ENCODE results near the gene SEC14L5.
"Not testable (repeated sequence)": the region's sequence is repeated elsewhere in the genome, so short reads cannot be mapped to it uniquely, and the experiment has no call there.

SEC14L5 gene

DNA sequence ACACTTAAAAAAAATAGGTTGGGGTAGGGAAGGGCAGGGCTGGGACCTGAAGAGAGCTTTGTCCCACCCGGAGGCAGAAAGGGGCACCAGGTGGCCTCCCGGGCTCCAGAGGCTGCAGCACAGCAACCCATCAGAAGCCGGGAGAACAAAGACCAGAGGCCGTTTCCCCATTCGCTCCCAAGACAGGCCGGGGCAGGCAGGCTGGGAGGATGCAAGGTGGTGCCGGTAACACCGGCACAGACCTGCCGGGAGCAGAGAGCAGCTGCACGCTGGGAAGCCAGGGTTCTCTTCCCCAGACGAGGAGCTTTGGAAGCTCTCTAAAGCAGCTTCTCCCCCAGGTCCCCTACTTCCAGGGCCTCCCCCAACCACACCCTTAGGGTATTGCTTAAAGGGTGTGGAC is 26.7 kb upstream of the SEC14L5 start:
- DNase-seq: no peak

DNA sequence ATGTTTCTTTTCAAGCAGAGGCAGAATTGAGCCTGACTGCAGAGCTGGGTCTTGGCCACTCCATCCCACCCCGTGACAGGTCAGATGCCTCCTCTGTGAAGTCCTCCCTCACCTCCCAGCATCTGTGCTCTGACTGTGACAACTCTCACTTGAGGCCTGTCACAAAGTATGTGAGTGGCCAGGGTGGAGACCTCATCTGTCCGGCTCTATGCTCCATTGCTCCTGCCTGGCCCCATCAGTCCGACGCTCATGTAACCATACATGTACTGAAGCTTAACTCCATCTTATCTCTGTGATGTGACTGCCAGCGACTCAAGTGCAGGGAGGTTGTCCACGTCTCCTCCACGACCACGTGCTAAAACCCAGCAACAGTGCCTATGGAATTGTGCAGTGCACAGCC is 24.7 kb upstream of the SEC14L5 start:
- no peak for DNase-seq

DNA sequence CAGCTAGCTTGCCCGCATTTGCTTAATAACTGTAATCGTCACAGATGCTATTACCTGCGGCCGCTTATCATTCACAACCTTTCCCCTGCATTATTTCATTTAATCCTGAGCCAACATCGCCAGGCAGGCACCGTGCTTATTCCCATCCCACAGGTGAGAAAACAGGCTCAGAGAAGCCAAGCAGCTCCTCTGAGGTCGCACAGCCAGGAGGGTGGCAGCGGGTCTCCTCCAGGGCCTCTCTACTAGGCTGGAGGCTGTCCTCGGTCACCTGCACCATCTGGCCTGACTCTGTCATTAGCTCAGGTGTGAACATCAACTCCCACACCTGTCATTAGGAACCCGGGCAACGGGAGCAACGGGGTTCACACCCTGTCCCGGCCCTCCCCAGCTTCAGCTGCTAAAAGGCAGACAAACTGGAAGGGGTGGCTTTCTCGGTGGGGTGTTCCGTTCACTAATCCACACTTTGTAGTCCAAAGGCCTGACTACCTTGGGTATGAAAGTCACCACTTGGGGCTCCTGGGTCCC is 24.2 kb upstream of the SEC14L5 start:
- DNase-seq: no peak

DNA sequence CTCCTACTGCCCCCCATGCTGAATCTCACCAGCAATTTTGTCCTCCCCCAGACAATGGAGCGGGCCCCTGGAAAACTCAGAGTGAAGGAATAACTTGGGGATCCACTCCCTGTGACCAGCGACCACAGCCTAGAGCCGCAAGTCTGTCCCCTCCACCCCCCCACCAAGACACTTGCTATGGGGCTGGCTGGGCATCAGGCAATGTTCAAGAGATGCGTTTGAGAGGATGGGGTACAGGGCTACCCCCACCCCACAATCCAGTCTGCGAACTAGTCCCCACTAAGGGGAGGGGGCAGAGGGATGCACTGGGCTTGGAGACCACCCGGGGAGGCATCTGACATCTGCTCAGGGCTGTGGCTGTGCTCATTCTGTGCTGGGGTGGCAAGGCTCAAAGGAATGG is 23.5 kb upstream of the SEC14L5 start:
- DNase-seq: no peak

GRCh38 chr16:4935241-4935855 is 22.8 kb upstream of the SEC14L5 start:
- DNase-seq: no peak

DNA sequence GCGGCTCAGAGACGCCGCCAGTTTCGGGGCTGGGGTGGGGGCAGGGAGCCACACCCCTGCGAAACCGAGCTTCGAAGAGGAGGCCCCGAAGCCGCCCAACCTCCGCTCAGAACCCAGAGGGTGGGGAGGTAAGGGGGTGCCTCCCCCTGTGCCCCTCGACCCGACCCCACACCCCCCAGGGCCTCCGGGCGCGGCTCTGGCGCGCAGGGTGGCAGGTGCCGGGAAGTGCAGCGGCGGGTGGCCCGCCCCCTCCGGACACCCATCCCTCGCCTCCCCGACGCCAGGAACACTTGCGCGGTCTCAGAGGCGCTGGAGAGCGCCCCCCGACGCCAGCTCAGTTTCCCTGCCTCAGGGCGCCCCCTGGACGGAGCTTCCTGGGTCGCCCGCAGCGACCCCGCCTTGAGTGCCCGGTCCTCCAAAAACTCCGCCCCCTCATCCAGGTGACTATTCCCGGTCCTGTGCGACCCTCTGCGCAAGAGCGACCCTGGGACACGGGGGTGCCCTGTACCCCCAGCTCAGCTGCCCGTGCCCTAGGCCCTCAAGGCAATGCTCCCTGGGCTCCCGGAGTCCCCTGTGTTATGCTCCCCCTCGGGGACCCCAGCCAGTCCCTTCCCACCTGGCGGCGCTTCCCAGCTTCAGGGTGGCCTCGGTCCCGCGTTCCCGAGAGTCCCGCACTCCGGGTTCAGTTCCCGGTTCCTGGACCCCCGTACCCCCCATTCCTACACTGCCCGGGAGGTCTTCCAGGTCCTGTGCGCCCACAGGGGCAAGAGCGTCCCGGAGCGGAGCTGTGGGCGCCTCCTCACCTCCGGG is 21.7 kb upstream of the SEC14L5 start:
- DNase-seq: peak; percentile 85

DNA sequence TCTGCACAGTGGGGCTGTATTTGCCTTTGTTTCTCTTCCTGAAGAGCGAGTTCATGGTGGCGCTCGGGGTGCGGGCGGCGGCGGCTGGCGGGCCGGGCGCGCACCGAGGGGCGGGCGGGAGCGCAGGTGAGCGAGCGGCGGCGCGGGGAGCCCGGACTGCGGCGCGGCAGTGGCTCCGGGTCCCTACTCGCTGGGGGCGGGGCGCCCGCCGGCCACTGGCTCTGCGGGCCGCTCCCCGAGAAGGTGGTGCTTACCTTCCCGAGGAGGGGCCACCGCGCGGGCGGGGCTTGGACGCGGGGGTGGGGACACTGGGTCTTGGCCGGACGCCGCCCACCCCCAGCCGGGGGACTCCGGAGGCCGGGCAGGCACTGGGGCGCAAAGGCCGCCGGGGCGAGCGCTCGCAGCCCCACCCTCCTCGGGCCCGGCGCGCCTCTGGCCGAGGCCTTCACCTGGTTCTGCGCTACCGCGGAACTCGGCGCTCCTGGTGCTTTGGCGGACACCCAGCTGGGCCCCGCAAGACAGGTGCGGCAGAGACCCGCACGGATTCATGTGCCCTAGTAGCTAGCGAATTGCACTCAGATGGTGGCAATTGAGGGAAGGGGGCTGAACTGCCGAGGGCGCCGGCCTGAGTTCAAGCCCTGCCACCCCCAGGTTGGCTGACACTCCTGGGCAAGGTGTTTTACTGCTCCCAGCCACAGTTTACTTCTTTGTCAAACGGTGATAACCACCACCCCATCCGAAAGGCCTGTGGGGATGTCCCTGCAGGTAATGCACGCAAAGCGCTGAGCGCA is 20.9 kb upstream of the SEC14L5 start, which contains the start of gene PPL:
Gene PPL (minus strand): TSS at position 158 of the 791 bp plus-strand sequence. CDS start 103 bp downstream, at position 55.
- peak; percentile 98 for DNase-seq

DNA sequence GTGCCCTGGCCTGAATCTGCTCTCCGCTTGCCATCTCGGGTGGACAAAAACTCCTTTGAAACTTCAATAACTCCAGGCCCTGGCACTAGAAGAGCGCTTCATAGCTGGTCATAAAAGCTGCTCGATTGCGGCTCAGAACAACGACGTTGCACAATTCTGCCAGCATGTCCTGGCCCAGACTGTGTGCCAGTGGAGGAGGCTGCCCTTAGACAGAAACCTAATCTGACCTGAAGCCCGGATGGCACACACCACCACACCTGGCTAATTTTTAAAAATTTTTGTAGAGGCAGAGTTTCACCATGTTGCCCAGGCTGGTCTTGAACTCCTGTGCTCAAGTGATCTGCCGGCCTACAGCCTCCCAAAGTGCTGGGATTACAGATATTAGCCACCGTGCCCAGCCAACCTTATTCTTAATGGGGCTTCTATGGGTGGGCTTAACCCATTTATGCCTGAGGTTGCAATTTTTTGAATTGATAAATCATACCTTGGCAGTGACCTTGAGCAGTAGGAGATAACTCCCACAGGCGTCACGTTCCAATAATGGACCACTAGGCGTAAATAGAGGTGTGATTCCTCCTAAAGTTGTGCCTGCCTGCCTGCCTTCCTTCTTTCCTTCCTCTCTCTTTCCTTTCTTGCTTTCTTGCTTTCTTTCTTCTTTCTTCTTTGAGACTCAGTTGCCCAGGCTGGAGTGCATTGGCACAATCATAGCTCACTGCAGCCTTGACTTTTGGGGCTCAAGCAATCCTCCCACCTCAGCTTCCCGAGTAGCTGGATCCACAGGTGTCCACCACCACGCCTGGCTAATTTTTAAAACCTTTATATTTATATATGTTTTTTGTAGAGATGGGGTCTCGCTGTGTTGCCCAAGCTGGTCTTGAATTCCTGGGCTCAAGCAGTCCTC is 20.1 kb upstream of the SEC14L5 start:
- no peak for DNase-seq

DNA sequence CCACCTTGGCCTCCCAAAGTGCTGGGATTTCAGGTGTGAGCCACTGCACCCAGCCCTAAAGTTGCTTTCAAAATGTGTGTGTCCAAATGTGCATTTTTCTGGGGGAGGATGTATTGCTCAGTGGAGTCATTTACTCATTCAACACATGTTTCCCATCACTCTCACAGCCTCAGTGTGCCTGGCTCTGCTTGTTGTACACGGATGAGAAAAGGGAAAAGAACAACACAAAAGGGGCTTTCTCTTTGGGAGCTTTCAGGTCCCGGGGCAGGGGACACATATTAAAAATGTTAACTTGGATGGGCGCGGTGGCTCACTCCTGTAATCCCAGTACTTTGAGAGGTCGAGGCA is 19.5 kb upstream of the SEC14L5 start:
- DNase-seq: no peak

GRCh38 chr16:4940719-4941118 is 17.4 kb upstream of the SEC14L5 start:
- DNase-seq: peak; percentile 92

DNA sequence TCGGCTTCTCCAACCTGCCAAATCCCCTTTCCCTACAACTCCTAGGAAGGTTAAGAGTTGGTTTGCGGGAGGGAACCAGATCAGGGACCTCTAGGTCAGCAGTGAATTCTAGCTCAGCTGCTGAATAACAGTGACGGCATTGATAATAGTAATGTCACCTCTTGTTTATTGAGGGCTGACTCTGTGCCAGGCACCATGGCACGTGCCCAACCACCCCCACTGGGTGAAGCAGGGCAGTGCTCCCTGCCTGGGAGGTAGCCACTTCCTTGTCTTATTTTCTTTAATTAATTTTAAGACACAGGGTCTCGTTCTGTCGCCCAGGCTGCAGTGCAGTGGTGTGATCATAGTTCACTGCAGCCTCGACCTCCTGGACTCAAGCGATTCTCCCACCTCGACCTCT is 15.6 kb upstream of the SEC14L5 start:
- no peak for DNase-seq

DNA sequence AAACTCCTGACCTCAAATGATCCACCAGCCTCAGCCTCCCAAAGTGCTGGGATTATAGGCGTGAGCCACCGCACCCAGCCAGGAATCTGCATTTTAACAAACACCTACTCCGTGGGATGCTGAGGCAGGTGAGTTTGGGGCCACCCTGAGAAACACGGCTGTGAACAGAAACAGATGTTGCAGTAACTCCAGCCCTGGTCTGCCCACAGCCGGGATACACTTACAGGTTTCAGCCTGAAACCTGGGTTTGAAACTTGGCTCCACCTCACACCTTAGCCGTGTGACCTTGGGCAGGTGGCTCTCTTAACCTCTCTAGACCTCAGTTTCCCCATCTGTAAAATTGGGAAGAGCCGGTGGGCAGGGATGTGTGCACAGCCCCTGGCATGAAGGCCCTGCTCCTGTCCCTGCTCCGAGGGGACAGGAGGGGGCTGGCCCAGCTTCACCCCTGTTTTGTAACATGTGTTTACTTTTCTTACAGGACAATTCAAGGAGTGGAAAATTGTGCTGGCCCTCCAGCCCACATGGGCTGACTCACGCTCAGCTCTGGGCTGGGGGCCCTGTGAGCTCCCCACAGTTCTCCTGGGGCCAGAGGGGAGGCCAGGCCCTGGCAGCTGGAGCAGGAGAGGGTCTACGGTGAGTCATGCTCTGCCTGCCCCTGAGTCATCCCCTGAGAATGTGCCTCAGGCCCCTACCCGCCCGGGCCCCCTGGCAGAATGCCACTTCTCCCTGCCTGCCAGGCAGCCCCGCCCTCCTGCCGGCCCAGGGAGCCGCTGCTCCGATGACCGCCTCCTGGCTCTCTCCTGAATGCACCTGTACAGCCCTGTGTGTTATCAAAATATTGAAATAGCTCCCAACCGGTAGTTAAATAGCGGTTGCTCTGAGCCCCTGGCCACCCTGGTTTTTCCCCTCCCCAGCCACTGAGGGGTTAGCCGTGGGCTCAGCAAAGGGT is 13.5 kb upstream of the SEC14L5 start:
- DNase-seq: peak; percentile 99

GRCh38 chr16:4945560-4946502 is 12.3 kb upstream of the SEC14L5 start:
- DNase-seq: peak; percentile 84

DNA sequence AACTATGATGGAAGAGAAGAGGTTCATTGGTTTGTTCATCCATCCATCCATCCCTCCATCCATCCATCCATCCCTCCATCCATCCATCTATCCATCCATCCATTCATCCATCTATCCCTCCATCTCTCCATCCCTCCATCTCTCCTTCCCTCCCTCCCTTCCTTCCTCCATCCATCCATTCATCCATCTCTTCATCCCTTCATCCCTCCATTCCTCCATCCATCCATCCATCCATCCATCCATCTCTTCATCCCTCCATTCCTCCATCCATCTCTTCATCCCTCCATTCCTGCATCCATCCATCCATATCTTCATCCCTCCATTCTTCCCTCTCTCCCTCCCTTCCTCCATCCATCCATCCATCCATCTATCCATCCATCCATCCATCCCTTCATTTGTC is 11.2 kb upstream of the SEC14L5 start:
- DNase-seq: no peak

GRCh38 chr16:4947722-4948503 is 10.2 kb upstream of the SEC14L5 start:
- DNase-seq: no peak

DNA sequence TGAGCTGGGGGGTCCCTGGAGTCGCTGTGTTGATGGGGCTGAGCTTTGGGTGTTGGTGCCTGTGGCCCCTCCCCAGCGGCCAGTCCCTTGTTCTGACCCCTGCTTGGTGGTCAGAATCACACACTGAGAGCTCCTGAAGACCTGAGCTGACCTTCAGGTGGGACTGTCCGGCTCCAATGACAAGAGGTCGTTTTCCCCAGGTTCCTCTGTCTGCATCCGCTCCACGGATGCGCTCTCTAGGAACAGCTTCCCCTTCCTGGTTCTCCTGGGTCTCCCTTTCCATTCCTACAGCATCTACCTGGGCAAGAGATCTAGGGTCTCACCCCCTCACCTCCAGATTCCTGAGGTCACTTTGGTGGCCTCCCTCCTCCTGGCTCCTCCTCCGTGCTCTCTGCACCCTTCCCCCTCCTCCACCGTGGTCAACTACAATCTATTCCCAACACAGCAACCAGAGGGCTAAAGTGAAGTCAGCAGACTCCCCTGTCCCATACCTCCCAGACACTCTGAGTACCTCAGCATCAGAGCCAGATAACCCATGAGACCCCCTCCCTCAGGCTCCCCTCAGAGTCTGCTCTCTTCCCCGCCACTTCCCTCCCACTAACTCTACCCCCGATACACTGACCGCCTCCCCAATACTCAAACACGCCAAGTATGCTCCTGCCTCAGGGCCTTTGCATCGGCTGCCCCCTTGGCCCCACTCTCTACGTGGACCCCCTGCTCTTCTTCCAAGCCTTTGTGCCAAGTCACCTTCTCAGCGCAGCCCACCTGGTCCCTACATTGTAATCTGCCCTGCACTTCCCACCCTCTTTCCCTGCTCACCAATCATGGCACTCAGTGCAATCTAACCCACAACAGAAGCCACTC is 9.0 kb upstream of the SEC14L5 start:
- no peak for DNase-seq

GRCh38 chr16:4949986-4950385 is 8.1 kb upstream of the SEC14L5 start:
- DNase-seq: peak; percentile 36

- DNase-seq: not testable (repeated sequence)
These were observed 6.5 kb upstream of the SEC14L5 start for GRCh38 chr16:4951583-4951982.
